DMS 273 (cell line): ENCODE results near the gene NUDT8.
"Not testable (repeated sequence)": the region's sequence is repeated elsewhere in the genome, so short reads cannot be mapped to it uniquely, and the experiment has no call there.

Experiments
- DNase-seq: peaks from one replicate; lab custom pipeline; 2025; ENCODE audit not compliant: unreplicated experiment; lab: John Stamatoyannopoulos, UW

The NUDT8 gene

GRCh38 chr11:67662142-67662834 lies 32.6 kb upstream of the NUDT8 start:
- DNase-seq: no peak

GRCh38 chr11:67660752-67661151 lies 31.0 kb upstream of the NUDT8 start:
- DNase-seq: not testable (repeated sequence)

- not testable (repeated sequence) for DNase-seq
Observed at GRCh38 chr11:67659651-67660165, 30.0 kb upstream of the NUDT8 start.

- DNase-seq: no peak
Observed at GRCh38 chr11:67657300-67657699, 27.6 kb upstream of the NUDT8 start.

GRCh38 chr11:67656278-67656922 lies 26.7 kb upstream of the NUDT8 start:
- no peak for DNase-seq

GRCh38 chr11:67654225-67654624 lies 24.5 kb upstream of the NUDT8 start:
- DNase-seq: no peak

GRCh38 chr11:67652965-67653845 lies 23.5 kb upstream of the NUDT8 start:
- DNase-seq: no peak

- no peak for DNase-seq
Observed at GRCh38 chr11:67651976-67652781, 22.4 kb upstream of the NUDT8 start.

- DNase-seq: peak; percentile 19
Observed at GRCh38 chr11:67649634-67650510, 20.1 kb upstream of the NUDT8 start.

- DNase-seq: no peak
Observed at GRCh38 chr11:67648796-67649613, 19.3 kb upstream of the NUDT8 start.

GRCh38 chr11:67648140-67648795 lies 18.5 kb upstream of the NUDT8 start:
- peak; percentile 63 for DNase-seq

GRCh38 chr11:67647471-67647870 lies 17.7 kb upstream of the NUDT8 start:
- no peak for DNase-seq

- no peak for DNase-seq
Observed at GRCh38 chr11:67646535-67647336, 17.0 kb upstream of the NUDT8 start.

GRCh38 chr11:67645521-67646461 lies 16.1 kb upstream of the NUDT8 start:
- no peak for DNase-seq

- no peak for DNase-seq
Observed at GRCh38 chr11:67644472-67645418, 15.0 kb upstream of the NUDT8 start.
